ENCODE results near the gene CFAP45.

Gene CFAP45, protein sequence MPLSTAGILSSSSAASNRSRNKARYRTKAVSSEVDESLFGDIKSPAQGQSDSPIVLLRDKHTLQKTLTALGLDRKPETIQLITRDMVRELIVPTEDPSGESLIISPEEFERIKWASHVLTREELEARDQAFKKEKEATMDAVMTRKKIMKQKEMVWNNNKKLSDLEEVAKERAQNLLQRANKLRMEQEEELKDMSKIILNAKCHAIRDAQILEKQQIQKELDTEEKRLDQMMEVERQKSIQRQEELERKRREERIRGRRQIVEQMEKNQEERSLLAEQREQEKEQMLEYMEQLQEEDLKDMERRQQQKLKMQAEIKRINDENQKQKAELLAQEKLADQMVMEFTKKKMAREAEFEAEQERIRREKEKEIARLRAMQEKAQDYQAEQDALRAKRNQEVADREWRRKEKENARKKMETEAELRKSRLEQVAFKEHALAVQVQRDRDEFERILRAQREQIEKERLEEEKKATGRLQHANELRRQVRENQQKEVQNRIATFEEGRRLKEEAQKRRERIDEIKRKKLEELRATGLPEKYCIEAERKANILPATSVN

GRCh38 chr1:159900086-159900680, at the start of gene CFAP45:
TSS of gene CFAP45 (minus strand) at chr1:159900165. CDS start at chr1:159900098, 67 bp downstream.
- peak; percentile 58 for DNase-seq (ENCODE audit: low spot score)

GRCh38 chr1:159949123-159949522, 49.2 kb upstream of the CFAP45 start:
- DNase-seq (ENCODE audit: low spot score) = no peak

DNA sequence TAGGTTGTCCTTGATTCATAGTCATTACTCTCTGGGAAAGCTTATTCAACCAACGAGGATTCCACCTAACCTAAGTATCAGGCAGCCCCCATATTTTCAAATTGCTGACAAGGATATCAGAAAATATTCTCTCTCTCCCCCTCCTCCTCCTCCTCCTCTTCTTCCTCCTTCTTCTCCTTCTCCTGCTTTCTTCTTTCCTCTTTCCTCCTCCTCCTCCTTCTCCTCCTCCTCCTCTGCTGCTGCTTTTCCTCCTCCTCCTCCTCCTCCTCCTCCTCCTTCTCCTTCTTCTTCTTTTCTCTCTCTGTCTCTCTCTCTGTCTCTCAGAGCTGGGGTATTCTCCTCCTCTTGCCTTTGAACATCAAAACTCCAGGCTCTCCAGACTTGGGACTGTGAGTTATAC, 48.0 kb upstream of the CFAP45 start:
- DNase-seq (ENCODE audit: low spot score) = no peak

DNA sequence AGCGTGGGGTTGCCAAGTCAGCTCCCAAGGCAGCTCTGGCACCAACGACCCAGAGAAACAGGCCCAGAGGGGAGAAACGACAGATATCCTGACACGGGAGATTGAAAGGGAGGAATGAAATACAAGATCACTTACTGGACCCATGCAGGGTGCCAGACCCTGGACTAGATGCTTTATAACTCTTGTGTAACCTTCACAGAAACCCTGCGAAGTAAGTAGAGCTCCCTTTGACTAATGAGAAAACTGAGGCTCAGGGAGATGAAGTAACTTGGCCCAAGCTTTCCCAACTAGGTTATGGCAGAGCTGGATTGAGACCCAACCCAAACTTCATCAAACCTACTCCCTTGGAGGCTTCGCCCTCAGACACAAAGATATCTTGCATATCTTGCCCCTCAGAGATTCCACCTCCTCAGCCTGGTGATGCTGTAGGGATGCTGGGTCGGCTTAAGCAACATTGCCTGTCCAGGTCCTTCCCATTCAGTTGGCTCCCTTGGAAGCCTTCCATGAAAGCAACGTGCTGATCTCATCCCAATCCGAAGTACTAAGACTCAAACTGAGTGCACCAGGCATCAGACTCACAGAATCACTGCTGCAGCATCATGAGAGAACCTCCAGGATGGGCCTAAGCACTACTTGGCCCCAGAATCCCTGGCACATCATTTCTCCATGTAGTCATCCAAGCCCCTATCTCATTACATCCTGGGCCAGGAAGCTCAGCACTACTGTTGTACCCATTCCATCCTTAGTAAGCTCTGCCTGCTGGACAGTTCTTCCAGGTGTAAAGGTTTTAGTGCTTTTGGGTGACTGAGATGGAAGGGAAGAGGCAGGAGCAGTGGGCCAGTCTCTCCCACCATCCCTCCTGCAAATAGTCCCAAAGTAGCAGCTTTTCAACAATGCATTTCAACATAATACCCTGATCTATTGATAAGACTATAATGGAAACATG, 46.5 kb upstream of the CFAP45 start:
- DNase-seq (ENCODE audit: low spot score) = no peak

DNA sequence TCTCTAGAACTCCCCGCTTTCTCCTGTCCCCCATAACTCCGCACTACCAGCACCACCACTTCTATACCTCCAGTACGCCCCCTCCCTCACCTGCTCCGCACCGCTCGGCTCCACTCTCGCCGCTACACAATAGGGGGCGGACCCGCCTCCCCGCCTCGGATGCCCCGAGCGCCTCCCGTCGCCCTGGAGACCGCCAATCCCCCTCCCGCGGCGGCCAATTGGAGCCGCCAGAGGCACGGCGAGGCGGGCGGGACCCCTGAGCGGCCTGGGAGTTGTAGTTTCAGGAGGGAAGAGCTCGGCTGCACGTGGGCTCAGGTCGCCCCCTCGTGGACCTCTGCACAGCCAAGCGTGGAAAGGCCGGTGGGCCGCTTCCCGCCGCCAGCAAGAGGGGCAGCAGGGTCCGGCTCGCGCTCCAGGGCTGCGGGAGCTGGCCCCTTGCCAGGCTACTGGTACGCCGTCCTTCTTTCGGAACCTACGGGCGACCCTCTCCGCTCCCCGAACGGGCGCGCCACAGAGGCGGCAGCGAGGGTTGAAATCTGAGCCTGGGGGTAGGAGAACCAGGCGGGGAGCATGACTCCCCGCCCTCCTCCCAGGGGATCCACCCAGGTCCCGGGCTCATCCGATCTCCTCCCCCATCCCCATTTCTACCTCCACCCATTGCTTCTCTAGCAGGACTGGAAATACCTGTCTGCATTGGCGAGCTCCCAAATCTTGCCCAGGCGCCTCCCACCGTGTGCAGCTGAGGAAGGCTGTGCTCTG, 45.7 kb upstream of the CFAP45 start, which contains the start of gene IGSF9:
Gene IGSF9 (minus strand): TSS at position 131 of the 759 bp plus-strand sequence. CDS start 2,159 bp downstream, outside the sequence.
- peak; percentile 90 for DNase-seq (ENCODE audit: low spot score)

- DNase-seq (ENCODE audit: low spot score) = no peak
These were observed 44.9 kb upstream of the CFAP45 start for GRCh38 chr1:159944623-159945455.

DNA sequence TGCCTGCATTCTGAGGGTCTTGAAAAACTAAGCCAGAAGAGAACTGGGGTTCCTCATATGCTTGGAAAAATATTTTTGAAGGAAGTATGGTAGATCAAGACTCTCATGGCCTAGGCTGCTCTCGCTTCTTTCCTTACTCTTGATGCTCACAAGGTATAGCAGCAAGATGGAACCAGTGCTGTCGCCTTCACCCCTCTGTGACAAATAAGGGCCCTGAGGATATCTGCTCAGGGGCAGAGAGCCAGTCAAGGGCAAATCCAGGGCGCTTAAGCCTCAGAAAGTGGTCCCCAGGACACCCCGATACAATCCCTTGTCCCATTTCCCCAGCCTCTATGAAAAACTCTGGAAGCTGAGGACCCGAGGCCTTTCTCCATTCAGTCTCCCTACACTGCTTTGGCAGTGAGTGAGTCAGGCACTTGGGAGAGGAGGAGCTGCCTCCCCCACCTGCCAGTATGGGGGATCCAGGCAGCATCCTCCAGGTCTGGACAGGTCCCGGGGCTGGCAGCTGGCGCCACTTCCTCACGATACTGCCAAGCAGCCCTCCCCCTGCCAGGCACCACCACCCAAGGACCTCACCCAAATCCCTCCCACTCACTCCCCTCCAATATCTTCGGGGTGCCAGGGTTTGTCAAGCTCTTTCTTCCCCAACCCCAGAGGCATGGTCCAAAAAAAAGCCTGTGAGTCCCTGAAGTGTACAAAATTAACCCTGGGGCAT, 44.1 kb upstream of the CFAP45 start:
- DNase-seq (ENCODE audit: low spot score) = no peak

DNA sequence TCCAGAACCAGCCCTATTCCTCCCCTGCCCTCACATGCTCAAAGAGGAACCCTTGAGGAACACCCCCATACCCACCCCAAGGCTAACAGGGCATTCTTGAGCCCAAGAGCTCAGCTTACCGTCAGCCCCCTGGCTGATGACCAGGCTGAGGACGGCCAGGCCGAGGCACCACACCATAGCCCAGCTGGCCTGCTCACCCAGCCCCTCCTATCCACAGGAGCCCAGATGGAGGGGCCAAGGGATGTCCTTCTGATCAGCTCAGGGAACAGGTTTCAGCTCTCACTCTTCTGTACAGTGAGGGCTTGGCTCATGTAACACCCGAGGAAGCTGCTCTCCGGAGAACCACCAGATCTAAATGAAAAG, 43.3 kb upstream of the CFAP45 start:
- no peak for DNase-seq (ENCODE audit: low spot score)

GRCh38 chr1:159942632-159943277, 42.8 kb upstream of the CFAP45 start:
- DNase-seq (ENCODE audit: low spot score) = no peak

DNA sequence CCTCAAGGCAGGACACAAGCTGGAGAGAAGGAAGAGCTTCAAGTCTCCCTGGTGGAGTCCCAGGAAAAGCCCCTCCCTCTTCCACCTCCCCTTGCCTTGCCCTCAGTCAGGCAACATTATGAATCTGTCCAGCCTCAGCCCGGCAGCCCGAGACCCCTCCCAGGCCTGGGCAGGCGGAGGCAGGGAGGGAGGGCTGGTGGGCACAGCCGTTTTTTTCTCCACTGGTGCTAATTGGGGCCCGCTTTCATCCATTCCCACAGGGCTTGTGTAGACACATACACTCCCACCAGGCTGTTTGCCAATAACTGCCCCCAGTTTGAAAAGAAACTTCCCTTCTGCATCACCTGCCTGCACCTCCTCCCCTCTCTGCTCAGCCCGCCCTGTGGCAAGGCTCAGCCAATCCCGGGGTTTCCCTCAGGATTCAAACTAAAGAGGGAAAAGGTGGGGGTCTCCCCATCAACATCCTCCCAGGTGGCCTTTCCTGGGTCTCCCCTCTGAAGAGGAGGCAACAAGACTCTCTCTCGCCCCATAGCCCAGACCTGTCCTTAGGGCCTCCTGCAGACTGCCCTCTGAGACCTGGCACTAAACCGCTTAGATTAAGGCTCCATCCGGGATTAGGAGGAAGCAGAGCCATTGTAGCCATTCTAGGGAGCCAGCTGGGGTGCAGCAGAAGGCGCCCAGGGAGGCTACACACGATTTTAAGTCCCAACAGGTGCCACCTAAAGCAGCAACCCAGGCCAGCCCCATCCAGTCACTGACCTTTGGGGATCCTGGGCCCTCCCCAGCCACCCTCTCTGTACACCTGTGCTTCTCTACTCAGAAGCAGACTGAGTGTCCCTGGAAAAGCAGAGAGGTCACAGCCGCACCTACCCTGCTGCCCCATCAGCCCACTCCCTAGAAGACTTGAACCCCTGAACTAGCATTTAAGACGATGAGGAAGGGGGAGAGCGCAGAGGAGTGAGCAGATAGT, 41.9 kb upstream of the CFAP45 start:
- no peak for DNase-seq (ENCODE audit: low spot score)

GRCh38 chr1:159941141-159941540, 41.2 kb upstream of the CFAP45 start:
- DNase-seq (ENCODE audit: low spot score) = no peak

- DNase-seq (ENCODE audit: low spot score) = no peak
These were observed 40.1 kb upstream of the CFAP45 start for GRCh38 chr1:159940006-159940620.

DNA sequence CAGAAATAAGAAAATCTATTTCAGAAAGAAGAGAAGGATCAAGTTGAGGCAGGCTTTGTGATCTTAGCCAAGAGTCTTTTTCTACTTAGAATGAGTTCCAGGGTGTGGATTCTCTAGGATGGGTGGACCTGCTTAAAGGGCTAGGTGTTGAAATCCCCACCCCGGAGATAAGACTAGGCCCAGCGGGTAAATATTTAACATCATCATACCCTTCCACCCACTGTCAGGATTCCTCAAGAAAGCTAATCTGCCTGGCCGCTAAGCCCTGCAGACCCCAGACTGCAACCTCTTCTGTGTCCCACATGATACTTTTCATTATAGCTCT, 39.7 kb upstream of the CFAP45 start:
- no peak for DNase-seq (ENCODE audit: low spot score)

DNA sequence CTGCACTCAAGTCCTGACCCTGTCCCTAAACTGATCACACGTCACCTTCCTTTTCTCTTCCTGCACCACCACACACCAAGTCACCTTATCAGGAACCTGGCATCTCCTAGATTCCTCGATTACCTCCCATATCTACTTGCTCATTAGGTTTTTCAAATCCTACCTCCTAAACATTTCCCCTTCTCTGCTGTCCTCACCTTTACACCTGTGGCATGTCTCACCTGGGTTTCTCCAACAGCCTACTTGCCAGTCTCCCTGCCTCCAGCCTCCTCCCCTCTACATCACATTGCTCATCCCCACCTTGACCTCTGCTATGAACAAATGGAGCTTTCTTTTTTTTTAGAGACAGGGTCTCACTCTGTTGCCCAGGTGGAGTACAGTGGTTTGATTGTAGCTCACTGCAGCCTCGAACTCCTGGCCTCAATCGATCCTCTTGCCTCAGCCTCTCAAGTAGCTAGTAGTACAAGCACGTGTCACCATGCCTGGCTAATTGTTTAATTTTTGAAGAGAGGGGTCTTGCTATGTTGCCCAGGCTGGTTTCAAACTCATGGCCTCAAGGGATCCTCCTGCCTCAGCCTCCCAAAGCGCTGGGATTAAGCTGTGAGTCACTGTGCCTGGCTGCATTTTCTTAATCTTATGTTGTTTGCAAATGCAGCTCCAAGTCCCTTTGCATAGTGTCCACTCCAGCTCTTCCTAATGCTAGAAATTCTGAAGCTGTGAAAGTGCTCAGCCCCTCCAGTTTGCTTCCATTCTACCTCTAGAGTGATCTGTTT, 39.1 kb upstream of the CFAP45 start:
- no peak for DNase-seq (ENCODE audit: low spot score)

DNA sequence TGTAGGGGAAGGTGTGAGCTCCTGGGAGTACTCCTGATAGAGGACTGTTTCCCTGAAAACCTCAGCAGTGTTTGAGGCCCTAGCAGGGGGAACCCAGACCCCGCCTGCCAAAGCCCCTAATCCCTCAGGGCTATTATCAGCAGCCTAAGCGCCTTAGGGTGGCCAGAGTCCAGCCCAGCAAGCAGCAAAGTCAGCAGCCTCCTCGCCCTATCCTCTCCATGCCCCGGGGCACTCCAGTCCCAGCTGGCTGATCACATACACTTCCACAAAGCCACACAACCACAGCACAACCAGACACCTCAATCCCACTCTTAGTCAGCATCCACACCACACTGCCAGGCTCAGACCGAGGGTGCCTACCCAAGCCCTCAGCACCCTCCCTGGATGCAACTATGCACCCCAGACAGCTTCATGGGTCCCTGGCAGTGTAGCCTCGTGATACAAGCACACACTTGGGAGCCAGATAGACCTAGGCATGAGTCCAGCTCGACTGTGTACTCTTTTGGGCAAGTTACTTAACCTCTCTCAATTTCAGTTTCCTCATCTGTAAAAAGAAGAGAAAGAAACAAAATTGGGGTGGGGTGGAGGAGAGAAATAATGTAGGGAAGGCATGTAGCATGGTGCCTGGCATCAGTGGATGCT, 38.4 kb upstream of the CFAP45 start:
- no peak for DNase-seq (ENCODE audit: low spot score)

DNA sequence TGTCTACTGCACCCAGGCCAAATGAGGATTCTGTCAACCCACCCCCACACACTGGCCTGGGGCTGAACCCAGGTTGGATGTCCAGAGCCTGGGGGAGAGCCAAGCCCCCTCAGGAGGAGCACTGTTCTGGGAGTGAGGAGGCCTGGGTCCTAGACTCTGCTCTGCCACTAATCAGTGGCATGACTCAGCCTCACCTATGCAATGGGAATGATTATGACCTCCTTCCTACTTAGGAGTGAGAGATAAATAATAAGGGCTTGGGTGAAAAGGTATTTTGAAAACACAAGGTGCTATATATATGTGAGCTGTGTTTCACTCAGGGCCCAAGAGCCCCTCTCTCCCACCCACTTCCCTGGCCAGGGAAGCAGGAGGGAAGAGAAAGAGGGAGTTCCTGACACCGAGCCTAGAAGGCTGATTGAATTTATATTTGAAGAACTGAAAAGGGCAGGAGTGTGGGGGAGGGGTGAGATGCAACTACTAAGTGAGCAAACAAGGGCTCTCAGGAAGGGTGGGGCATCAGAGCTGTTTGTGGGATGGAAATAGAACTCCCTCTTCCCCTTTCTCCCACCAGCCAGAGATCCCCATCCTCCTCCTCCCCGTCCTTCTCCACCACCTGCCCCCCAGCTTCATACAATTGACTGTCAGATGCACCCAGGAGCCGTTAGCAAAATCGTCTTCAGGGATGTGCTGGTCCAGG, 37.2 kb upstream of the CFAP45 start:
- no peak for DNase-seq (ENCODE audit: low spot score)
